H1 (cell line): Measurements from ENCODE around the gene C1orf21. TPM values are rescaled to one million over a fixed set of nuclear protein-coding genes. Genes with fewer than 3 reads are reported as not detected.

Experiments
- CTCF ChIA-PET: fragments of 300-600 bp; sonication (Branson Sonifier 250); formaldehyde crosslinking; loops from one replicate; lab custom pipeline; 2021; ENCODE audit not compliant: partially characterized antibody; lab: Charles Lee
- POLR2A ChIA-PET: fragments of 300-600 bp; sonication (Branson Sonifier 250); formaldehyde crosslinking; loops from one replicate; lab custom pipeline; 2021; ENCODE audit warnings: inconsistent platforms; ENCODE audit not compliant: partially characterized antibody; lab: Charles Lee
- DNase-seq, 2 experiments: peaks; one replicate each; pipeline versions ENCODE4 v3.0.0 to v3.0.0-alpha.2; 2010 to 2022; ENCODE audit warnings: low spot score in 2 of 2, low read depth in 1 of 2, mixed read lengths in 1 of 2
- FAIRE-seq: peaks from 2 replicates; lab custom pipeline; 2011; peaks lifted over from hg19 to GRCh38; lab: Jason Lieb, UNC
- H2AFZ ChIP-seq: 2 replicates; pipeline ENCODE4 v1.8.1; 2012; ENCODE audit warnings: low read length, inconsistent platforms
- H2AK5ac ChIP-seq: 2 replicates; pipeline ENCODE4 v1.6.1; 2013; ENCODE audit warnings: low read depth, low read length
- H2BK120ac ChIP-seq: replicated peaks from 2 replicates; pipeline ENCODE3; 2013; ENCODE audit warnings: low read depth, low read length, inconsistent platforms
- H2BK12ac ChIP-seq: 2 replicates; pipeline ENCODE4 v1.6.1; 2013; ENCODE audit warnings: low read depth, low read length
- H2BK15ac ChIP-seq: 2 replicates; pipeline ENCODE4 v1.6.1; 2013; ENCODE audit warnings: low read length
- H2BK20ac ChIP-seq: 2 replicates; pipeline ENCODE4 v1.6.1; 2013; ENCODE audit warnings: low read length
- H2BK5ac ChIP-seq: 2 replicates; pipeline ENCODE4 v1.6.1; 2013; ENCODE audit warnings: low read depth, low read length
- H3K14ac ChIP-seq: 2 replicates; pipeline ENCODE4 v1.6.1; 2013; ENCODE audit warnings: inconsistent platforms; ENCODE audit not compliant: insufficient read length
- H3K18ac ChIP-seq: 2 replicates; pipeline ENCODE4 v1.6.1; 2013; ENCODE audit warnings: low read length; ENCODE audit errors: extremely low read depth
- H3K23ac ChIP-seq: 2 replicates; pipeline ENCODE4 v1.6.1; 2013; ENCODE audit warnings: inconsistent platforms; ENCODE audit not compliant: insufficient read length
- H3K23me2 ChIP-seq: 2 replicates; pipeline ENCODE4 v1.6.1; 2013; ENCODE audit warnings: low read depth, low read length
- H3K27ac ChIP-seq: 2 replicates; pipeline ENCODE4 v1.6.1; 2011; ENCODE audit warnings: low read depth, low read length, inconsistent platforms
- H3K27me3 ChIP-seq, 4 experiments: replicated peaks in 1 of 4; 1 replicate in 1 of 4; 2 replicates in 3 of 4; pipeline versions ENCODE4 v1.6.1 to v1.8.1; 2011 to 2013; ENCODE audit warnings: low read length in 3 of 4, mild to moderate bottlenecking in 3 of 4, inconsistent platforms in 2 of 4, mixed read lengths in 2 of 4, moderate library complexity in 1 of 4; ENCODE audit not compliant: control insufficient read depth in 3 of 4, insufficient read depth in 3 of 4; ENCODE audit errors: extremely low read depth in 1 of 4
- H3K36me3 ChIP-seq, 4 experiments: 2 replicates each; pipeline versions ENCODE4 v1.6.1 to v1.8.1; 2011 to 2013; ENCODE audit warnings: mild to moderate bottlenecking in 4 of 4, low read length in 3 of 4, moderate library complexity in 2 of 4, control low read depth in 1 of 4, inconsistent platforms in 1 of 4; ENCODE audit not compliant: insufficient read depth in 4 of 4, control insufficient read depth in 2 of 4
- H3K4ac ChIP-seq: replicated peaks from 2 replicates; pipeline ENCODE3; 2013; ENCODE audit warnings: low read length, low read depth, mixed read lengths, inconsistent platforms; ENCODE audit not compliant: insufficient read length
- H3K4me1 ChIP-seq, 4 experiments: replicated peaks in 1 of 4; 1 replicate in 1 of 4; 2 replicates in 3 of 4; pipeline versions ENCODE4 v1.6.1 to v1.8.1; 2011 to 2013; ENCODE audit warnings: low read length in 3 of 4, inconsistent platforms in 2 of 4, mixed read lengths in 1 of 4; ENCODE audit not compliant: insufficient read depth in 4 of 4, control insufficient read depth in 3 of 4
- H3K4me2 ChIP-seq, 2 experiments: 2 replicates each; pipeline versions ENCODE4 v1.6.1 to v1.8.1; 2011 to 2013; ENCODE audit warnings: low read depth in 2 of 2, low read length in 2 of 2, control low read depth in 1 of 2, inconsistent platforms in 1 of 2, mild to moderate bottlenecking in 1 of 2; ENCODE audit not compliant: insufficient read depth in 1 of 2
- H3K4me3 ChIP-seq, 4 experiments: fragments of 200-600, 300-600 bp in 1 of 4; sonication (generic), shearing (Covaris generic), sonication (Bioruptor Twin) in 1 of 4; 2 replicates each; pipeline versions ENCODE4 v1.5.1 to v1.8.1; 2011 to 2016; ENCODE audit warnings: low read length in 4 of 4, low read depth in 3 of 4, control low read depth in 2 of 4, inconsistent platforms in 2 of 4, mild to moderate bottlenecking in 2 of 4, mixed read lengths in 1 of 4, moderate library complexity in 1 of 4; ENCODE audit not compliant: insufficient read depth in 2 of 4; ENCODE audit errors: extremely low read depth in 1 of 4
- H3K56ac ChIP-seq: replicated peaks from 2 replicates; pipeline ENCODE3; 2013; ENCODE audit warnings: low read depth, mild to moderate bottlenecking, mixed read lengths, low read length, inconsistent platforms; ENCODE audit not compliant: insufficient read length
- H3K79me1 ChIP-seq: 2 replicates; pipeline ENCODE4 v1.6.1; 2013; ENCODE audit warnings: low read depth, low read length, control low read depth
- H3K79me2 ChIP-seq, 2 experiments: 2 replicates each; pipeline versions ENCODE4 v1.6.1 to v1.8.1; 2012 to 2013; ENCODE audit warnings: low read length in 2 of 2, mild to moderate bottlenecking in 2 of 2, inconsistent platforms in 1 of 2; ENCODE audit not compliant: insufficient read depth in 2 of 2, control insufficient read depth in 1 of 2
- H3K9ac ChIP-seq, 4 experiments: replicated peaks in 1 of 4; 1 replicate in 1 of 4; 2 replicates in 3 of 4; pipeline versions ENCODE4 v1.6.1 to v1.8.1; 2011 to 2013; ENCODE audit warnings: low read depth in 3 of 4, low read length in 3 of 4, control low read depth in 2 of 4, mild to moderate bottlenecking in 2 of 4, moderate library complexity in 2 of 4, inconsistent platforms in 1 of 4; ENCODE audit errors: extremely low read depth in 1 of 4
- H3K9me3 ChIP-seq, 2 experiments: 2 replicates each; pipeline versions ENCODE4 v1.6.1 to v1.8.1; 2012 to 2013; ENCODE audit warnings: mild to moderate bottlenecking in 2 of 2, moderate library complexity in 2 of 2, control low read depth in 1 of 2, inconsistent platforms in 1 of 2, low read depth in 1 of 2, low read length in 1 of 2, mixed read lengths in 1 of 2; ENCODE audit not compliant: insufficient read depth in 2 of 2
- H4K20me1 ChIP-seq, 2 experiments: replicated peaks in 1 of 2; 2 replicates each; pipeline versions ENCODE3 to v1.8.1; 2011 to 2013; ENCODE audit warnings: inconsistent platforms in 2 of 2, low read length in 2 of 2, mild to moderate bottlenecking in 1 of 2; ENCODE audit not compliant: insufficient read depth in 2 of 2, control insufficient read depth in 1 of 2
- H4K5ac ChIP-seq: 2 replicates; pipeline ENCODE4 v1.6.1; 2013; ENCODE audit warnings: low read length, low read depth, mixed read lengths, inconsistent platforms; ENCODE audit not compliant: insufficient read length
- H4K8ac ChIP-seq: 2 replicates; pipeline ENCODE4 v1.8.0; 2013; ENCODE audit warnings: mild to moderate bottlenecking, moderate library complexity, low read length, inconsistent platforms; ENCODE audit not compliant: insufficient read depth; ENCODE audit errors: extremely low read depth
- H4K91ac ChIP-seq: replicated peaks from 2 replicates; pipeline ENCODE3; 2013; ENCODE audit warnings: low read length, mixed read lengths, inconsistent platforms; ENCODE audit not compliant: insufficient read length
- JUND ChIP-seq: IDR thresholded peaks from 2 replicates; pipeline ENCODE4 v1.6.1; 2011; ENCODE audit warnings: mild to moderate bottlenecking, improper control_type of control experiment, low read length
- MAFK ChIP-seq: IDR thresholded peaks from 2 replicates; pipeline ENCODE4 v1.6.1; 2012; ENCODE audit warnings: low read depth, mild to moderate bottlenecking, improper control_type of control experiment, low read length
- SIRT6 ChIP-seq: IDR thresholded peaks from one replicate; pipeline ENCODE4 v1.7.1; 2012; ENCODE audit warnings: low read length, inconsistent platforms
- SP2 ChIP-seq: IDR thresholded peaks from 2 replicates; pipeline ENCODE4 v1.6.1; 2012; ENCODE audit warnings: mild to moderate bottlenecking, low read length, inconsistent platforms
- TCF12 ChIP-seq: IDR thresholded peaks from 2 replicates; pipeline ENCODE4 v1.6.1; 2011; ENCODE audit warnings: low read depth, mild to moderate bottlenecking, low read length
- ZNF274 ChIP-seq: IDR thresholded peaks from 2 replicates; pipeline ENCODE4 v1.7.0; 2012; ENCODE audit warnings: low read length, borderline replicate concordance; ENCODE audit errors: extremely low read depth
- WGBS, 2 experiments: shearing (Covaris generic) in 1 of 2; methylation state at CpG; one replicate each; pipeline versions ENCODE4 v1.1.6 to v1.1.7; 2013 to 2015; ENCODE audit warnings: low lambda C conversion rate in 2 of 2, mixed read lengths in 2 of 2, inconsistent platforms in 1 of 2, low coverage in 1 of 2, missing lambda C conversion rate in 1 of 2; ENCODE audit not compliant: insufficient replicate concordance in 2 of 2, insufficient coverage in 1 of 2, insufficient read length in 1 of 2; ENCODE audit errors: extremely low coverage in 1 of 2, missing lambda C conversion rate in 1 of 2; 5-methylcytosine and 5-hydroxymethylcytosine counted together
- polyA plus RNA-seq, 7 experiments: library from polyadenylated mRNA; depleted of rRNA in 3 of 7; stranded (reverse) in 5 of 7; unstranded in 2 of 7; fragments of >200 nt in 5 of 7; fragments of 200-250 nt in 2 of 7; gene quantifications; 1 replicate in 5 of 7; 2 replicates in 1 of 7; 4 replicates in 1 of 7; pipeline versions ENCODE4 v1.2.1 to v1.2.3, GENCODE V29; 2011 to 2013; ENCODE audit warnings: missing spikeins in 2 of 7, mixed read lengths in 2 of 7
- total RNA-seq: library from RNA; stranded (reverse); fragmentation: NEBNext Ultra II Directional; extraction: Animal tissue kit (Norgen Biotek cat#: 25700); gene quantifications from 2 replicates; pipeline ENCODE4 v1.2.1, GENCODE V29; 2021

C1orf21 gene
- total and polyA plus RNA-seq, 2 of the 8 experiments (the other 6 are each of a cell fraction or from before 2014, with no cell fraction given) = 16.6 to 51.0 TPM

- no peak overlapping the region for H3K4me3 ChIP-seq
- no peak overlapping the region for H4K8ac ChIP-seq
- no peak overlapping the region for H2AFZ ChIP-seq
- H2AK5ac ChIP-seq = no peak overlapping the region
- no peak overlapping the region for H4K5ac ChIP-seq
- H3K14ac ChIP-seq = no peak overlapping the region
- 0 out of 4 replicates have a peak, but pooled peaks cover 0 to 2% of the 10 kb centered on the region in 2 experiments for H3K9me3 ChIP-seq
- no peak overlapping the region for H3K23ac ChIP-seq
- H2BK15ac ChIP-seq = no peak overlapping the region
- no peaks in the 10 kb centered on the region for H3K79me1 ChIP-seq
- H3K18ac ChIP-seq = no peak overlapping the region
- H3K9ac ChIP-seq = no peak overlapping the region
- no peaks in the 10 kb centered on the region for H3K27me3 ChIP-seq
- H3K79me2 ChIP-seq = peaks cover 0 to 2% of the 10 kb centered on the region in 2 experiments; a peak in 1 of 4 replicates
- H3K4ac ChIP-seq = no peak overlapping the region
- no peak overlapping the region for H4K91ac ChIP-seq
- DNase-seq (no peak), FAIRE-seq (no peak)
- H3K4me2 ChIP-seq = no peak overlapping the region
- H3K23me2 ChIP-seq = no peaks in the 10 kb centered on the region
- H3K4me1 ChIP-seq = peaks cover 0 to 9% (median 5%) of the 10 kb centered on the region in 4 experiments; a peak in 3 of 7 replicates
- H2BK5ac ChIP-seq = no peak overlapping the region
- no peak overlapping the region for H3K27ac ChIP-seq
- H3K36me3 ChIP-seq = no peaks in the 10 kb centered on the region
- ChIA-PET CTCF (interaction anchor here (0.8 to 2.9 kb wide), 4 partner anchors 10 to 115 kb away, joined by 3 to 9 read pairs (median 3); no protein-coding TSS in a partner anchor), POLR2A (no interaction called here)
- TF ChIP-seq ZNF274 (no peak), SP2 (no peak), MAFK (no peak), TCF12 (no peak), SIRT6 (no peak), JUND (no peak)
- no peak overlapping the region for H3K56ac ChIP-seq
- H2BK20ac ChIP-seq = no peak overlapping the region
- H2BK120ac ChIP-seq = no peak overlapping the region
- no peak overlapping the region for H2BK12ac ChIP-seq
- H4K20me1 ChIP-seq = no peaks in the 10 kb centered on the region
- WGBS, 2 experiments = 79% methylated on average over 6 of the region's 6 CpGs; no CpG with 5 or more reads in 1 of the 2 experiments
These were observed 190.0 kb downstream of the C1orf21 start for GRCh38 chr1:184576822-184577221.
